CD14-positive monocyte (primary cell): ENCODE measurements around the gene PDLIM7. TPM values are rescaled to one million over a fixed set of nuclear protein-coding genes. Genes with fewer than 3 reads are reported as not detected.

Experiments
- DNase-seq, 3 donors: peaks; one replicate each; pipeline ENCODE4 v3.0.0-alpha.2; 2011 to 2022
- H2AFZ ChIP-seq: 2 replicates; pipeline ENCODE4 v1.6.0; 2012; ENCODE audit warnings: mild to moderate bottlenecking, low read depth, low read length, inconsistent platforms; ENCODE audit not compliant: insufficient read depth, poor library complexity, severe bottlenecking
- H3K27ac ChIP-seq, 2 donors: 1 replicate in 1 of 2; 2 replicates in 1 of 2; pipeline ENCODE4 v1.5.1; 2012 to 2013; ENCODE audit warnings: low read length in 2 of 2, control low read depth in 1 of 2, inconsistent platforms in 1 of 2, low read depth in 1 of 2, mild to moderate bottlenecking in 1 of 2
- H3K27me3 ChIP-seq, 2 donors: one replicate each; pipeline versions ENCODE4 v1.6.0 to v1.6.1; 2011 to 2013; ENCODE audit warnings: low read length in 2 of 2; ENCODE audit not compliant: control insufficient read depth in 2 of 2, insufficient read depth in 2 of 2
- H3K36me3 ChIP-seq, 2 donors: replicated peaks in 1 of 2; 1 replicate in 1 of 2; 2 replicates in 1 of 2; pipeline versions ENCODE4 v1.5.1 to v1.6.1; 2012 to 2013; ENCODE audit warnings: low read length in 2 of 2, control low read depth in 1 of 2, inconsistent platforms in 1 of 2, mild to moderate bottlenecking in 1 of 2; ENCODE audit not compliant: insufficient read depth in 2 of 2, control insufficient read depth in 1 of 2
- H3K4me1 ChIP-seq, 2 donors: 1 replicate in 1 of 2; 2 replicates in 1 of 2; pipeline versions ENCODE4 v1.5.1 to v1.6.1; 2012 to 2013; ENCODE audit warnings: low read length in 2 of 2, control low read depth in 1 of 2, inconsistent platforms in 1 of 2, mild to moderate bottlenecking in 1 of 2, moderate library complexity in 1 of 2; ENCODE audit not compliant: insufficient read depth in 2 of 2, control insufficient read depth in 1 of 2
- H3K4me2 ChIP-seq: replicated peaks from 2 replicates; pipeline ENCODE3; 2012; ENCODE audit warnings: low read length, moderate library complexity, mild to moderate bottlenecking; ENCODE audit not compliant: poor library complexity, severe bottlenecking; ENCODE audit errors: extremely low read depth
- H3K4me3 ChIP-seq, 3 experiments: fragments of 200-600 bp in 1 of 3; sonication (generic) in 1 of 3; replicated peaks in 1 of 3; 1 replicate in 2 of 3; 2 replicates in 1 of 3; pipeline ENCODE4 v1.5.1; 2011 to 2013; ENCODE audit warnings: low read length in 3 of 3, mild to moderate bottlenecking in 3 of 3, control low read depth in 2 of 3, low read depth in 2 of 3, inconsistent platforms in 1 of 3, moderate library complexity in 1 of 3
- H3K79me2 ChIP-seq: 2 replicates; pipeline ENCODE4 v1.6.0; 2012; ENCODE audit warnings: mild to moderate bottlenecking, control low read depth, inconsistent platforms, low read length, moderate library complexity; ENCODE audit not compliant: insufficient read depth
- H3K9ac ChIP-seq: 2 replicates; pipeline ENCODE4 v1.6.0; 2017; ENCODE audit warnings: low read length, mild to moderate bottlenecking; ENCODE audit not compliant: insufficient read depth, poor library complexity, severe bottlenecking
- H3K9me3 ChIP-seq, 2 donors: replicated peaks in 1 of 2; 1 replicate in 1 of 2; 2 replicates in 1 of 2; pipeline versions ENCODE4 v1.5.1 to v1.6.1; 2012 to 2013; ENCODE audit warnings: low read length in 2 of 2, control low read depth in 1 of 2; ENCODE audit not compliant: control insufficient read depth in 1 of 2, insufficient read depth in 1 of 2
- H4K20me1 ChIP-seq: 2 replicates; pipeline ENCODE4 v1.6.0; 2012; ENCODE audit warnings: mild to moderate bottlenecking, low read length, control low read depth, moderate library complexity; ENCODE audit not compliant: insufficient read depth
- H3K27ac Mint-ChIP-seq, 7 donors: one replicate each; pipeline ENCODE4 v1.8.0; 2020; ENCODE audit warnings: mild to moderate bottlenecking in 7 of 7, mixed read lengths in 7 of 7, moderate library complexity in 6 of 7, inconsistent platforms in 2 of 7
- H3K27me3 Mint-ChIP-seq, 3 donors: one replicate each; pipeline ENCODE4 v1.8.0; 2021 to 2022; ENCODE audit warnings: low read depth in 3 of 3, mild to moderate bottlenecking in 3 of 3, mixed read lengths in 3 of 3, moderate library complexity in 3 of 3, inconsistent platforms in 1 of 3
- H3K36me3 Mint-ChIP-seq, 2 donors: one replicate each; pipeline ENCODE4 v1.8.0; 2020; ENCODE audit warnings: mixed read lengths in 2 of 2, inconsistent platforms in 1 of 2, mild to moderate bottlenecking in 1 of 2
- H3K4me1 Mint-ChIP-seq: one replicate; pipeline ENCODE4 v1.8.0; 2020; ENCODE audit warnings: mild to moderate bottlenecking, mixed read lengths
- H3K4me3 Mint-ChIP-seq, 2 donors: one replicate each; pipeline ENCODE4 v1.8.0; 2020; ENCODE audit warnings: mild to moderate bottlenecking in 2 of 2, mixed read lengths in 2 of 2, moderate library complexity in 1 of 2
- H3K9me3 Mint-ChIP-seq, 7 donors: one replicate each; pipeline ENCODE4 v1.8.0; 2020 to 2022; ENCODE audit warnings: mixed read lengths in 7 of 7, mild to moderate bottlenecking in 6 of 7, moderate library complexity in 6 of 7, inconsistent platforms in 2 of 7
- WGBS: methylation state at CpG from one replicate; pipeline ENCODE4 v1.1.5; 2013; ENCODE audit warnings: missing lambda C conversion rate; ENCODE audit not compliant: insufficient coverage; 5-methylcytosine and 5-hydroxymethylcytosine counted together
- intact Hi-C, 2 donors: fragments of 100-400 bp; cut with micrococcal nuclease; formaldehyde crosslinking; loops; one replicate each; pipeline versions ENCODE4 v1.15.0 to v1.15.1; 2023
- polyA plus RNA-seq, 3 donors: library from polyadenylated mRNA; depleted of rRNA in 1 of 3; unstranded in 2 of 3; stranded (reverse) in 1 of 3; fragments of 300-500 nt in 2 of 3; fragments of >200 nt in 1 of 3; fragmentation: Illumina TruSeq in 2 of 3; gene quantifications; 1 replicate in 2 of 3; 2 replicates in 1 of 3; pipeline ENCODE4 v1.2.3, GENCODE V29; 2012 to 2021
- TF ChIP-seq, protein P1 (sequence below): fragments of 200-600 bp; IDR thresholded peaks from one replicate; pipeline ENCODE4 v1.8.0; 2022; ENCODE audit warnings: antibody characterized with exemption, mild to moderate bottlenecking

PDLIM7 gene
- polyA plus RNA-seq, 3 donors, result 21.6 to 126 (median 27.2) TPM

DNA sequence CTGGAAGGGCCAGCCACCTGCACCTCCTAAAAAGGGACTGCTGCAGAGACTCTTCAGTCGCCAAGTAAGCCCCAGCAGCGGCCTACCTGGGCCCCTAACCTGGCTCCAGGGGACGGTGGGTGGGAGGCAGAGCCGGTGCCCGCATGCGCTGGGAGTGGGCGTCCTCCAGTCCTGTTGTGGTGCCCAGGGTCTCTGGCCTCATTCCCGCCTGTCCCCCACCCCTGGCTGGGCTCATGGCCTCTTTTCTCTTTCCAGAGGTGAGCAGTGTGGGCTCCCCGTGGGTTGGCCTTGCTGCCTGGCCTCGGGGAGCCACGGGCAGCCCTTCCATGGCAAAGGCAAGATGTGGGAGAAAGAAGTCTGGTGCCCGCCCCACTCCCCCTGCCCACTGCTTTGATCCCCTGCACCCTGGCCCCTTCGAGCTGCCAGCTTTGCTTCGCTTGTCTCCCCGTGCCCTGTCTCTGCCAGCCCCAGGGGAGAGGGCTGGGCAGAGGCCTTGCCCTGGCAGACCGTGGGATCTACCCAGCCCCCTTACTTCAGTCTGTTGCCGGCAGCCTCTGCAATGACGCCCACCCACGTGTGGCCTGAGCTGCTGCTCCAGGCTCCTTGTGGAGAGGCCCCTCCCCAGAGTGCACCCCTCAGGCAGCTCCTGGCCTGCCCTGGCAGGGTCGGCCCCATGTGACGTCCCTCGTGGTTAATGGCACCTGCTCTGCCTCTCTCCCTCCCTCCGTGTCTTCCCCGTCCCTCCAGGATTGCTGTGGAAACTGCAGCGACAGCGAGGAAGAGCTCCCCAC lies 56.2 kb downstream of the PDLIM7 start:
- Histone ChIP-seq H3K36me3 (peaks cover 66 to 76% of the 10 kb centered on the region in 2 donors), H4K20me1 (peaks cover 100% of the 10 kb centered on the region), H3K9me3 (no peaks in the 10 kb centered on the region), H3K4me2 (no peak overlapping the region), H3K27ac (no peak overlapping the region), H3K27me3 (no peaks in the 10 kb centered on the region), H2AFZ (no peak overlapping the region), H3K4me3 (no peak overlapping the region), H3K79me2 (peaks cover 4% of the 10 kb centered on the region), H3K4me1 (peaks cover 19 to 30% of the 10 kb centered on the region in 2 donors), H3K9ac (no peak overlapping the region)
- Mint-ChIP-seq H3K4me1 (peaks cover 32% of the 10 kb centered on the region), H3K36me3 (peaks cover 64 to 71% of the 10 kb centered on the region in 2 donors), H3K27ac (peak overlapping the region in 1 of 7 donors; percentile 12), H3K9me3 (peaks cover 0 to 3% (median 0%) of the 10 kb centered on the region in 7 donors), H3K4me3 (no peak overlapping the region), H3K27me3 (peaks cover 7 to 9% (median 9%) of the 10 kb centered on the region in 3 donors)
- TF ChIP-seq, protein P1, sequence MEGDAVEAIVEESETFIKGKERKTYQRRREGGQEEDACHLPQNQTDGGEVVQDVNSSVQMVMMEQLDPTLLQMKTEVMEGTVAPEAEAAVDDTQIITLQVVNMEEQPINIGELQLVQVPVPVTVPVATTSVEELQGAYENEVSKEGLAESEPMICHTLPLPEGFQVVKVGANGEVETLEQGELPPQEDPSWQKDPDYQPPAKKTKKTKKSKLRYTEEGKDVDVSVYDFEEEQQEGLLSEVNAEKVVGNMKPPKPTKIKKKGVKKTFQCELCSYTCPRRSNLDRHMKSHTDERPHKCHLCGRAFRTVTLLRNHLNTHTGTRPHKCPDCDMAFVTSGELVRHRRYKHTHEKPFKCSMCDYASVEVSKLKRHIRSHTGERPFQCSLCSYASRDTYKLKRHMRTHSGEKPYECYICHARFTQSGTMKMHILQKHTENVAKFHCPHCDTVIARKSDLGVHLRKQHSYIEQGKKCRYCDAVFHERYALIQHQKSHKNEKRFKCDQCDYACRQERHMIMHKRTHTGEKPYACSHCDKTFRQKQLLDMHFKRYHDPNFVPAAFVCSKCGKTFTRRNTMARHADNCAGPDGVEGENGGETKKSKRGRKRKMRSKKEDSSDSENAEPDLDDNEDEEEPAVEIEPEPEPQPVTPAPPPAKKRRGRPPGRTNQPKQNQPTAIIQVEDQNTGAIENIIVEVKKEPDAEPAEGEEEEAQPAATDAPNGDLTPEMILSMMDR, result no peak
- DNase-seq, result no peak
- 87% methylated on average over 18 of the region's 26 CpGs for WGBS
- intact Hi-C loops, result no loop called here

DNA sequence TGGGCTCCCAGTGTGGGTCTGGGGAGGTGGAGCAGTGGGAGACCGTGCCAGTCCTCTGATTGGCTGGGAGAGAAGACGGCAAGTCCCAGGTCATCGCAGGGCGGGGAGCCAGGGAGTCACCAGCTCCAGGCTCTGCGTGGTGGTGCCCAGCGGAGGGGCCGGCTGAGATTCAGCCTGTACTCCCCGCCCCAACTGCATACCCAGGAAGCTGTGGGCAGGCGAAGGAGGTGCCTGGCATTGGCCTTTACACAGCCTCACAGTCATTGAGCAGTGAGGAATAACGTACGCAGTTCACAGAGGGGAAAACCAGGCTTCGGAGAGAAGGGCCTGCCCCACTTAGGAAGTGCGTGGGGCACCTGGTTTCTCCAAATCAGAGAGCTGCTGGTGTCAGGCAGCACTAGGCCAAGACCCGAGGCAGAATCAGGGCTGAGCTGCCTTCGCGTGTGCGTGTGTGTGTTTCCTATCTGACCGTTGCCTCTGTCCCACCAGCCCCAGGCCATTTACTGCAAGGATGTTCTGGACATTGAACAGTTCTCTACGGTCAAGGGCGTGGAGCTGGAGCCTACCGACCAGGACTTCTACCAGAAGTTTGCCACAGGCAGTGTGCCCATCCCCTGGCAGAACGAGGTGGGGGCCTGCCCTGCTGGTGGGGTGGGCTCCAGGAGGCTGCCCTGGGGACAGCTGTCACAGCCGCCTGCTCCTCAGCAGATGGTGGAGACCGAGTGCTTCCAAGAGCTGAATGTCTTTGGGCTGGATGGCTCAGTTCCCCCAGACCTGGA lies 57.0 kb downstream of the PDLIM7 start:
- peaks cover 3 to 5% (median 4%) of the 10 kb centered on the region in 3 donors for H3K27me3 Mint-ChIP-seq
- no peak overlapping the region for H2AFZ ChIP-seq
- no peak for DNase-seq
- WGBS, result 91% methylated on average over 21 of the region's 24 CpGs
- no peak overlapping the region for H3K27ac ChIP-seq
- no peak overlapping the region for H3K4me3 ChIP-seq
- no peak overlapping the region for H3K4me3 Mint-ChIP-seq
- no peak overlapping the region for H3K4me2 ChIP-seq
- H3K9ac ChIP-seq, result no peak overlapping the region
- H3K27ac Mint-ChIP-seq, result peak overlapping the region in 1 of 7 donors; percentile 16
- peaks cover 0 to 3% (median 0%) of the 10 kb centered on the region in 7 donors for H3K9me3 Mint-ChIP-seq
- H3K79me2 ChIP-seq, result peaks cover 11% of the 10 kb centered on the region
- H3K36me3 Mint-ChIP-seq, result peaks cover 71 to 78% of the 10 kb centered on the region in 2 donors
- peaks cover 24% of the 10 kb centered on the region for H3K4me1 Mint-ChIP-seq
- peaks cover 100% of the 10 kb centered on the region for H4K20me1 ChIP-seq
- TF ChIP-seq, protein P1, result no peak
- intact Hi-C loops, result no loop called here
- H3K27me3 ChIP-seq, result no peaks in the 10 kb centered on the region
- peaks cover 74 to 84% of the 10 kb centered on the region in 2 donors for H3K36me3 ChIP-seq
- peaks cover 11 to 22% of the 10 kb centered on the region in 2 donors for H3K4me1 ChIP-seq
- no peaks in the 10 kb centered on the region for H3K9me3 ChIP-seq
